ENCODE data around the gene CACNA1D. TPM values are rescaled to one million over a fixed set of nuclear protein-coding genes. Genes with fewer than 3 reads are reported as not detected.

The CACNA1D gene
- total RNA-seq, 4 donors from 2014 or later, result 12.7 to 98.9 (median 25.0) TPM

GRCh38 chr3:53491276-53491675 is 3.1 kb upstream of the CACNA1D start:
- 65 to 92% methylated on average over 4 to 6 of the region's 6 CpGs for WGBS, 2 donors (ENCODE audit: low coverage in 1 of 2)
- no peaks in the 10 kb centered on the region for H3K9me3 ChIP-seq
- H3K36me3 ChIP-seq, result no peaks in the 10 kb centered on the region
- in situ Hi-C loops (cut with MboI; ENCODE audit: low pct_ligation_motif_present in 1 of 4, low pct_unique_long_range_greater_than_20kb in 1 of 4, low sequenced_read_pairs in 3 of 4), result no loop called here
- intact Hi-C loops (cut with DNase I; ENCODE audit: low total_unique reads), result no loop called here
- H3K27ac ChIP-seq, result no peak overlapping the region
- DNase-seq, result no peak
- TF ChIP-seq POLR2AphosphoS5 (IDR thresholded peaks at IDR 0.05) (no peak), CTCF (IDR thresholded peaks at IDR 0.05) (no peak), EP300 (IDR thresholded peaks at IDR 0.05; ENCODE audit: low read depth) (no peak)
- H3K27me3 ChIP-seq, result peaks cover 21% of the 10 kb centered on the region
- H3K4me3 ChIP-seq, result no peak overlapping the region
- H3K4me1 ChIP-seq, result peaks cover 6 to 37% (median 29%) of the 10 kb centered on the region in 4 donors

GRCh38 chr3:53493595-53493962 is 832 bp upstream of the CACNA1D start:
- no peak for TF ChIP-seq CTCF (IDR thresholded peaks at IDR 0.05)
- TF ChIP-seq POLR2AphosphoS5 (IDR thresholded peaks at IDR 0.05), result no peak
- TF ChIP-seq EP300 (IDR thresholded peaks at IDR 0.05; ENCODE audit: low read depth), result no peak
- no peak for TF ChIP-seq POLR2A (IDR thresholded peaks at IDR 0.05)
- H3K4me3 ChIP-seq, result peak overlapping the region; percentile 55 to 93 (median 76)
- peaks cover 6 to 36% (median 31%) of the 10 kb centered on the region in 4 donors for H3K4me1 ChIP-seq
- no peak for DNase-seq
- WGBS, 2 donors (ENCODE audit: low coverage in 1 of 2), result 11 to 17% methylated on average over 2 to 13 of the region's 13 CpGs
- H3K27ac ChIP-seq, result peak overlapping the region; percentile 86 to 89 (median 87)
- H3K36me3 ChIP-seq, result no peaks in the 10 kb centered on the region
- in situ Hi-C loops (cut with MboI; ENCODE audit: low pct_ligation_motif_present in 1 of 4, low pct_unique_long_range_greater_than_20kb in 1 of 4, low sequenced_read_pairs in 3 of 4), result no loop called here
- intact Hi-C loops (cut with DNase I; ENCODE audit: low total_unique reads), result no loop called here
- peaks cover 26% of the 10 kb centered on the region for H3K27me3 ChIP-seq
- H3K9me3 ChIP-seq, result no peaks in the 10 kb centered on the region

GRCh38 chr3:53495146-53495519 is 722 bp downstream of the CACNA1D start:
- Histone ChIP-seq H3K27ac (no peak overlapping the region), H3K4me1 (peaks cover 6 to 35% (median 29%) of the 10 kb centered on the region in 4 donors), H3K36me3 (no peaks in the 10 kb centered on the region), H3K4me3 (peak overlapping the region; percentile 22 to 49 (median 32)), H3K9me3 (no peaks in the 10 kb centered on the region), H3K27me3 (peaks cover 26% of the 10 kb centered on the region)
- no peak for DNase-seq
- in situ Hi-C loops (cut with MboI; ENCODE audit: low pct_ligation_motif_present in 1 of 4, low pct_unique_long_range_greater_than_20kb in 1 of 4, low sequenced_read_pairs in 3 of 4), result no loop called here
- no peak for TF ChIP-seq CTCF (IDR thresholded peaks at IDR 0.05)
- no peak for TF ChIP-seq POLR2A (IDR thresholded peaks at IDR 0.05)
- TF ChIP-seq POLR2AphosphoS5 (IDR thresholded peaks at IDR 0.05), result no peak
- no peak for TF ChIP-seq EP300 (IDR thresholded peaks at IDR 0.05; ENCODE audit: low read depth)
- intact Hi-C loops (cut with DNase I; ENCODE audit: low total_unique reads), result no loop called here
- 1% methylated on average over 26 of the region's 27 CpGs; no CpG with 5 or more reads in 1 of the 2 donors for WGBS, 2 donors (ENCODE audit: low coverage in 1 of 2)

GRCh38 chr3:53495520-53496391 is 1.3 kb downstream of the CACNA1D start:
- H3K4me1 ChIP-seq, result peaks cover 6 to 35% (median 29%) of the 10 kb centered on the region in 4 donors
- in situ Hi-C loops (cut with MboI; ENCODE audit: low pct_ligation_motif_present in 1 of 4, low pct_unique_long_range_greater_than_20kb in 1 of 4, low sequenced_read_pairs in 3 of 4), result no loop called here

More at GRCh38 chr3:53495520-53496391, 1.3 kb downstream of the CACNA1D start:
- 19 to 28% methylated on average over 14 to 38 of the region's 57 CpGs for WGBS, 2 donors (ENCODE audit: low coverage in 1 of 2)
- Histone ChIP-seq H3K36me3 (no peaks in the 10 kb centered on the region), H3K27me3 (peaks cover 26% of the 10 kb centered on the region), H3K9me3 (no peaks in the 10 kb centered on the region), H3K27ac (peak overlapping the region in 1 of 4 donors; percentile 20), H3K4me3 (peak overlapping the region; percentile 22 to 49 (median 32))
- intact Hi-C loops (cut with DNase I; ENCODE audit: low total_unique reads), result no loop called here
- DNase-seq, result peak; percentile 17
- no peak for TF ChIP-seq EP300 (IDR thresholded peaks at IDR 0.05; ENCODE audit: low read depth)
- TF ChIP-seq POLR2AphosphoS5 (IDR thresholded peaks at IDR 0.05), result no peak
- TF ChIP-seq POLR2A (IDR thresholded peaks at IDR 0.05), result no peak
- TF ChIP-seq CTCF (IDR thresholded peaks at IDR 0.05), result no peak
